Fibroblast of skin of left biceps (primary cell): ENCODE measurements around the gene HELZ.
A peak's percentile ranks its signal among the peaks of the same experiment; 100 is the strongest.
"Not testable (repeated sequence)": the region's sequence is repeated elsewhere in the genome, so short reads cannot be mapped to it uniquely, and the experiment has no call there.

ENCODE experiments used
- DNase-seq, 2 experiments: peaks; one replicate each; pipeline ENCODE4 v3.0.0-alpha.2; 2013; ENCODE audit warnings: low read depth in 2 of 2

The HELZ gene

GRCh38 chr17:67115401-67115800 lies 129.6 kb downstream of the HELZ start:
- no peak for DNase-seq

- DNase-seq: no peak
These were observed 131.5 kb downstream of the HELZ start for GRCh38 chr17:67113486-67113885.

- no peak for DNase-seq
These were observed 133.2 kb downstream of the HELZ start for GRCh38 chr17:67111808-67112207.

GRCh38 chr17:67111327-67111726 lies 133.7 kb downstream of the HELZ start:
- DNase-seq: no peak

- DNase-seq: no peak
These were observed 134.4 kb downstream of the HELZ start for GRCh38 chr17:67110619-67111018.

GRCh38 chr17:67109111-67109510 lies 135.9 kb downstream of the HELZ start:
- DNase-seq: no peak

- no peak for DNase-seq
These were observed 136.9 kb downstream of the HELZ start for GRCh38 chr17:67107811-67108775.

- DNase-seq: no peak
These were observed 137.8 kb downstream of the HELZ start for GRCh38 chr17:67107171-67107570.

- peak; percentile 28 to 33 for DNase-seq
These were observed 139.8 kb downstream of the HELZ start for GRCh38 chr17:67105213-67105612.

- DNase-seq: not testable (repeated sequence)
These were observed 140.4 kb downstream of the HELZ start for GRCh38 chr17:67104641-67105040.

GRCh38 chr17:67098006-67098405 lies 147.0 kb downstream of the HELZ start:
- no peak for DNase-seq

GRCh38 chr17:67096609-67097008 lies 148.4 kb downstream of the HELZ start:
- DNase-seq: no peak

GRCh38 chr17:67095803-67096202 lies 149.2 kb downstream of the HELZ start:
- no peak for DNase-seq

- DNase-seq: not testable (repeated sequence)
These were observed 149.7 kb downstream of the HELZ start for GRCh38 chr17:67095291-67095690.

GRCh38 chr17:67093348-67093747 lies 151.6 kb downstream of the HELZ start:
- no peak for DNase-seq

- not testable (repeated sequence) for DNase-seq
These were observed 152.3 kb downstream of the HELZ start for GRCh38 chr17:67092710-67093109.

GRCh38 chr17:67092291-67092690 lies 152.7 kb downstream of the HELZ start:
- DNase-seq: no peak

GRCh38 chr17:67090341-67090740 lies 154.7 kb downstream of the HELZ start:
- DNase-seq: no peak

- DNase-seq: no peak
These were observed 156.4 kb downstream of the HELZ start for GRCh38 chr17:67088639-67089038.

- DNase-seq: no peak
These were observed 159.6 kb downstream of the HELZ start for GRCh38 chr17:67085406-67085805.

- no peak for DNase-seq
These were observed 162.9 kb downstream of the HELZ start for GRCh38 chr17:67082107-67082506.

- no peak for DNase-seq
These were observed 164.2 kb downstream of the HELZ start for GRCh38 chr17:67080804-67081203.

- no peak for DNase-seq
These were observed 165.5 kb downstream of the HELZ start for GRCh38 chr17:67079491-67079890.

GRCh38 chr17:67078292-67078691 lies 166.7 kb downstream of the HELZ start:
- DNase-seq: no peak
